SU-DHL-6 (cell line): ENCODE data around the gene MAPT.

Source experiments
- H2AFZ ChIP-seq: fragments of 200-600 bp; sonication (generic); 2 replicates; pipeline ENCODE4 v1.6.1; 2014; ENCODE audit warnings: low read depth, mild to moderate bottlenecking, moderate library complexity, mixed read lengths, antibody characterized with exemption, low read length; ENCODE audit not compliant: severe bottlenecking
- H3F3A ChIP-seq: fragments of 200-600 bp; shearing (Covaris generic); 2 replicates; pipeline ENCODE4 v1.6.0; 2016; ENCODE audit warnings: antibody characterized with exemption, mild to moderate bottlenecking; ENCODE audit not compliant: insufficient read depth
- H3K27ac ChIP-seq: fragments of 200-600 bp; sonication (generic); 2 replicates; pipeline ENCODE4 v1.5.1; 2016; ENCODE audit warnings: low read depth, mild to moderate bottlenecking, low read length, moderate library complexity, mixed read lengths
- H3K27me3 ChIP-seq: fragments of 200-600 bp; sonication (generic), shearing (Covaris generic); 2 replicates; pipeline ENCODE4 v1.6.0; 2014; ENCODE audit warnings: mild to moderate bottlenecking, low read length
- H3K36me3 ChIP-seq: fragments of 200-600 bp; sonication (generic); 2 replicates; pipeline ENCODE4 v1.6.1; 2014; ENCODE audit warnings: mild to moderate bottlenecking, low read length, mixed read lengths
- H3K4me2 ChIP-seq: fragments of 300-600, 200-600 bp; shearing (Covaris generic), sonication (generic); 2 replicates; pipeline ENCODE4 v1.6.0; 2014; ENCODE audit warnings: low read length, low read depth, mild to moderate bottlenecking; ENCODE audit not compliant: poor library complexity, severe bottlenecking
- H3K4me3 ChIP-seq: fragments of 200-600 bp; sonication (generic); 2 replicates; pipeline ENCODE4 v1.5.1; 2014; ENCODE audit warnings: antibody characterized with exemption, low read length, mild to moderate bottlenecking, mixed read lengths; ENCODE audit not compliant: insufficient read depth, poor library complexity, severe bottlenecking
- H3K79me2 ChIP-seq: fragments of 200-600 bp; sonication (generic); 2 replicates; pipeline ENCODE4 v1.6.1; 2014; ENCODE audit warnings: mild to moderate bottlenecking, low read length, moderate library complexity; ENCODE audit not compliant: insufficient read depth
- H3K9ac ChIP-seq: fragments of 200-600 bp; sonication (generic); 2 replicates; pipeline ENCODE4 v1.7.0; 2014; ENCODE audit warnings: mild to moderate bottlenecking, low read length
- H3K9me2 ChIP-seq: fragments of 200-600 bp; sonication (generic); replicated peaks from 2 replicates; pipeline ENCODE4 v1.6.1; 2014; ENCODE audit warnings: low read length; ENCODE audit not compliant: insufficient read depth
- H3K9me3 ChIP-seq: fragments of 200-600 bp; sonication (generic); 2 replicates; pipeline ENCODE4 v1.6.1; 2014; ENCODE audit warnings: low read length, mixed read lengths; ENCODE audit not compliant: insufficient read depth
- H4K20me1 ChIP-seq: fragments of 200-600 bp; sonication (generic); 2 replicates; pipeline ENCODE4 v1.6.1; 2014; ENCODE audit warnings: low read depth, mild to moderate bottlenecking, antibody characterized with exemption, low read length, moderate library complexity, mixed read lengths
- CTCF ChIP-seq: fragments of 200-600 bp; sonication (generic); IDR thresholded peaks from one replicate; pipeline ENCODE4 v1.5.1; 2017; ENCODE audit warnings: antibody characterized with exemption, mild to moderate bottlenecking, low read length, moderate library complexity; ENCODE audit not compliant: insufficient read depth, poor library complexity, severe bottlenecking
- EZH2phosphoT487 ChIP-seq: fragments of 200-600 bp; sonication (generic), shearing (Covaris generic); conservative IDR thresholded peaks from 2 replicates; pipeline ENCODE4 v1.6.1; 2018; ENCODE audit warnings: mild to moderate bottlenecking, antibody characterized with exemption, low read length, moderate library complexity, mixed read lengths

The MAPT gene

GRCh38 chr17:46024590-46024989 lies 130.2 kb downstream of the MAPT start:
- Histone ChIP-seq H3K4me2 (no peak overlapping the region), H3K9me2 (no peaks in the 10 kb centered on the region), H4K20me1 (no peaks in the 10 kb centered on the region), H2AFZ (no peak overlapping the region), H3K9ac (no peak overlapping the region), H3F3A (no peaks in the 10 kb centered on the region), H3K36me3 (no peaks in the 10 kb centered on the region), H3K27ac (no peak overlapping the region), H3K4me3 (no peak overlapping the region), H3K79me2 (no peaks in the 10 kb centered on the region), H3K9me3 (no peaks in the 10 kb centered on the region), H3K27me3 (no peaks in the 10 kb centered on the region)
- TF ChIP-seq CTCF (no peak), EZH2phosphoT487 (no peak)

- Histone ChIP-seq H3K79me2 (no peaks in the 10 kb centered on the region), H3K9ac (no peak overlapping the region), H3K9me2 (no peaks in the 10 kb centered on the region), H3K4me3 (no peak overlapping the region), H2AFZ (no peak overlapping the region), H4K20me1 (no peaks in the 10 kb centered on the region), H3K36me3 (no peaks in the 10 kb centered on the region), H3K9me3 (no peaks in the 10 kb centered on the region), H3K4me2 (no peak overlapping the region), H3K27me3 (no peaks in the 10 kb centered on the region), H3K27ac (no peak overlapping the region), H3F3A (no peaks in the 10 kb centered on the region)
- TF ChIP-seq CTCF (no peak), EZH2phosphoT487 (no peak)
These were observed 130.7 kb downstream of the MAPT start for GRCh38 chr17:46025060-46025459.

- no peak for TF ChIP-seq CTCF
- no peak for TF ChIP-seq EZH2phosphoT487
- H3F3A ChIP-seq: no peaks in the 10 kb centered on the region
- no peaks in the 10 kb centered on the region for H3K27me3 ChIP-seq
- no peaks in the 10 kb centered on the region for H4K20me1 ChIP-seq
- no peaks in the 10 kb centered on the region for H3K79me2 ChIP-seq
- H3K4me3 ChIP-seq: no peak overlapping the region
- H2AFZ ChIP-seq: no peak overlapping the region
- H3K4me2 ChIP-seq: no peak overlapping the region
- H3K9me3 ChIP-seq: no peaks in the 10 kb centered on the region
- no peaks in the 10 kb centered on the region for H3K9me2 ChIP-seq
- no peak overlapping the region for H3K27ac ChIP-seq
- H3K9ac ChIP-seq: no peak overlapping the region
- H3K36me3 ChIP-seq: no peaks in the 10 kb centered on the region
These were observed 131.3 kb downstream of the MAPT start for GRCh38 chr17:46025510-46026165.
